ENCODE data around the gene RTEL1.

DNA sequence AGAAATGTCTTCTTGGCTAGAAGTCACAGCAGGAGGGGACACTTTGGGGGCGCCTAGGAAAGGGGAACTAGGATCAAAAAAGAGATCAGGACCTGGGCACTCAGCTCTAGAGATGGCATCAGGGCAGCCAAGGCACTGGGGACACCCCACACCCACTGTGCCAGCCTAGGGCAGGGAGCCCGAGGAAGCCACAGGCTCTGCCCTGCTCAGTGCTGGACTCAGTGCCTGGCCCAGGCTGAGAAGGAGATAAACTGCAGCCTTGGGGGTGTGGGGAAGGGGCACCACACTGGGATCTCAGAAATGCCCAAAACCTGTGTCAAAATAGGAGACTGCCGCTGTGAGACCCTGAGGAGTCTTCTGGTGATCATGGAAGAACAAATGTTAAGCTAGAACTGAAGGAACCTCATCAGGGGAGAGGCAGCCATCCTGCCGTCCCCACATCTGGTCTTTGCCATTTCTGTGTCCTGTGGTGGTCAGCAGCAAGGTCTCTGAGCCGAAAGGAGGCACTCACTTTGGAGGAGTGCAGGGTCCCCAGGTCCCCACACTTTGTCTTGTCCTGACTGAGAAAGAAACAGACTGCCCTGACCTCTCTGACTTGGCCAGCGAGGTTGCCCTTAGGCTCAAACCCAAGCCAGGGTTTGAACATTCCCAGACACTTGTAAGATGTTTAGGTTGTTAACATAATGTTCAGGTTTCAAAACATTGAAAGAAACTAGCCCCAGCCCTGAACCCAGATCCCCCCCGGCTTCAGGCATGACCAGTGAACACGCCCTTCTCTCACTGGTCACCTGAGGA is 47.3 kb downstream of the RTEL1 start:
- TF ChIP-seq, protein P1, sequence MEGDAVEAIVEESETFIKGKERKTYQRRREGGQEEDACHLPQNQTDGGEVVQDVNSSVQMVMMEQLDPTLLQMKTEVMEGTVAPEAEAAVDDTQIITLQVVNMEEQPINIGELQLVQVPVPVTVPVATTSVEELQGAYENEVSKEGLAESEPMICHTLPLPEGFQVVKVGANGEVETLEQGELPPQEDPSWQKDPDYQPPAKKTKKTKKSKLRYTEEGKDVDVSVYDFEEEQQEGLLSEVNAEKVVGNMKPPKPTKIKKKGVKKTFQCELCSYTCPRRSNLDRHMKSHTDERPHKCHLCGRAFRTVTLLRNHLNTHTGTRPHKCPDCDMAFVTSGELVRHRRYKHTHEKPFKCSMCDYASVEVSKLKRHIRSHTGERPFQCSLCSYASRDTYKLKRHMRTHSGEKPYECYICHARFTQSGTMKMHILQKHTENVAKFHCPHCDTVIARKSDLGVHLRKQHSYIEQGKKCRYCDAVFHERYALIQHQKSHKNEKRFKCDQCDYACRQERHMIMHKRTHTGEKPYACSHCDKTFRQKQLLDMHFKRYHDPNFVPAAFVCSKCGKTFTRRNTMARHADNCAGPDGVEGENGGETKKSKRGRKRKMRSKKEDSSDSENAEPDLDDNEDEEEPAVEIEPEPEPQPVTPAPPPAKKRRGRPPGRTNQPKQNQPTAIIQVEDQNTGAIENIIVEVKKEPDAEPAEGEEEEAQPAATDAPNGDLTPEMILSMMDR (IDR thresholded peaks at IDR 0.05), result no peak
- TF ChIP-seq POLR2A (IDR thresholded peaks at IDR 0.05), result no peak
